LNCaP clone FGC (cell line): ENCODE results near the gene IFI30.
A peak's percentile ranks its signal among the peaks of the same experiment; 100 is the strongest.

Experiments
- DNase-seq: peaks from one replicate; pipeline ENCODE4 v3.0.0-alpha.2; 2011; ENCODE audit warnings: low read depth
- H3K4me3 ChIP-seq: 2 replicates; pipeline ENCODE4 v1.5.1; 2011; ENCODE audit warnings: mild to moderate bottlenecking, low read depth, low read length, control low read depth
- CTCF ChIP-seq: IDR thresholded peaks from 2 replicates; pipeline ENCODE4 v1.5.1; 2012; ENCODE audit warnings: mild to moderate bottlenecking; ENCODE audit not compliant: control insufficient read depth, insufficient read depth; ENCODE audit errors: extremely low read depth

The IFI30 gene

DNA sequence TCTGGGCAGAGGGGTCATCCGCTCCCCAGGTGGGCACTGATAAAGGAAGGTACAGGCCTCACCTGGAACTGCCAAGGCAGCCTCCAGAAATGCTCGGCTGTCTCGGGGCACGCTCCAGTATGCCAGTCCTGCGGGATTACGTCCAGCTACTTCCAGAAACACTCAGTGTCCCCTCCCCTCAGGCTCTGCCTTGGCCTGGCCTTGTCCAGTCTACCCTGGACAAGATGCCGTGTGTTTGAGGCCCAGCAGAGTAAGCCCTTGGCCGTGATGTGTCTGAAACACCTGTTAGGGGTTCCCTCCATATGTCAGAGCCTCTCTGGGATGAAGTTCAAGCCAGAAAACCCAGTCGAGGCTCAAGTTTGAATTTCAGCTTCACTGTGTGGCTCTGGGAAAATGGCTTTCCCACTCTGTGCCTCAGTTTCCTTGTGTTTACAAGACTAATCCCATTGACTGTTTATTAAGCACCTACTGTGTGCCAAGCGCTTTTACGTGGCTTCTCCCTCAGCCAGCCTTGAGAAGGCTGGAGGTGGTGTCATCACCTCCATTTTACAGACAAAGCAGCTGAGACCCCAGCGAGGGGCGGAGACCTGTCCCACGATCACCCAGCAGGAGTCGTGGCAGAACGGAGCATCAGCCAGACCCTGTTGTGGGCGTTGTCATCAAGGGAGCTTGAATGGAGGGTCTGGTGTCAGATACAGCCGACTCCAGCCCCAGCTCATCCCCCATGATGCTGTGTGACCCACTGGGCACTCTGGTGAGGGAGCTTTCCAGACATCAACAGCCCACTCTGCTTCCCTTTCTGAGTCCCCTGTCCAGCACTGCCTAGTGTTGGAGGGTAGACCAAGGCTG, 22.6 kb upstream of the IFI30 start:
- no peak for TF ChIP-seq CTCF
- H3K4me3 ChIP-seq, result no peak overlapping the region
- no peak for DNase-seq

- H3K4me3 ChIP-seq, result peak overlapping the region; percentile 78
- TF ChIP-seq CTCF, result peak; percentile 40; the same call in 1 of the 2 replicates
Observed at GRCh38 chr19:18152442-18152816, 21.2 kb upstream of the IFI30 start.

DNA sequence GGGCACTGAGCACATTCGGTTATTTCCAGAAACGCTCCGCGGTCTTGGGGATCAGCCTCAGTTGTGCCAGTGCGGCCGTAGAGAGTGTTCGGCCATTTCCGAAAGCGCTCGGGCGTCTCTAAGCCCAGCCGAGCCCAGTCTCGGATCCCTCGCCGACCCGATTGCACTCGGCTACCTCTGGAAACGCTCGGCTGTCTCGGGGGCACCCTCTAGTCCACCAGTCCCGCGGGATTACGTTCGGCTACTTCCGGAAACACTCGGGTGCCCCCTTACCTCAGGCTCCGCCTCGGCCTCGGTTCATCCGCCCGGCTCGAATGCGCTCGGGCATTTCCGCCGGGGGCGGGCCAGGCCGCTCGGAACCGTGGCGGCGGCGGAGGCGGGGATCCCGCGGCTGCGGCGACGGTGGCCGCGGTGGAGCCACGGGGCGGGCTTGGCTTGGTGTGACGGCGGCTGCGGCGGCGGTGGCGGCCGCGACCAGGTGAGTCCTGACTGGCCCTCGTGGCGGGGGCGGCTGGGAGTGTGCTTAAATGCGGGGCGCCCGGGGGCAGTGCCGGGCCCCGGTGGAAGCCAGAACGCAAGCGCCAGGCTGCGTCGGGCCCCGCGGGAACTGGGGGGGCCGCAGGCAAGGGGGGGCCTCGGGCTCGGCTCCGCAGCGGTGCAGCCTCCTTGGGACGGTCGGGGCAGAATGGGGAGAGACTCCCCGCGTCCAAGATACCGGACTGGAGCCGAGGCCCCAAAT, 20.6 kb upstream of the IFI30 start, which contains the start of gene PIK3R2:
PIK3R2 (plus strand) TSS at position 347 of the 739 bp plus-strand sequence. CDS start 2,717 bp downstream, outside the sequence.
- DNase-seq, result peak; percentile 94
- H3K4me3 ChIP-seq, result peak within 1 kb of the TSS; percentile 78
- TF ChIP-seq CTCF, result no peak

More at GRCh38 chr19:18152442-18152816, 21.2 kb upstream of the IFI30 start:
- peak; percentile 73 for DNase-seq

DNA sequence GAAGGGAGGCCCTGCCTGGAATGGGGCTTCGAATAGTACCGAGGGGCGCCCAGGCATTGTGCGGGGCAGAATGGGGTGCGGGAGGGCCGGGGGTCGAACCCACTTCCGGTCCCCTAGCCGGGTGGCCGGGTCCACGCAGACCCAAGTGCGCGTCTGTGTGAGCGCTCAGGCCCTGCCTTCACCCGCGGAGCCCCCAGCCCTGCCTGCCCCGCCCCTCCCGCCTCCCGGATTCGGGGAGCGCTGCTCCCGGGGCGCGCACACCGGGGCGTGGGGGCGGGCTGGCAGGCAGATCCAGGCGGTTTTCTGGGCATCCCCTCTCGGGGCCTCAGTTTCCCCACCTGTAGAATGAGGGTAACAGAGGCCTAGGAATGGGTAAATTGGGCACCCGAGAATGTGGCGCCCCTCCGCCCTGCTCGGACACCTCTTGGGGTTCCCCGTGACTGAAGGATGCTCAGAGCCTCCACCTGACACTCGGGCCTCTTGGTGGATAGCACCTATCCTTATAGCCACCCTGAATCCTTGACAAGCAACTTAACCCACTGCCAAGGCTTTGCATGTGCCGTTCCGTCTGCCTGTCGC, 20.0 kb upstream of the IFI30 start:
- H3K4me3 ChIP-seq, result peak overlapping the region; percentile 78
- TF ChIP-seq CTCF, result no peak
- DNase-seq, result no peak

- H3K4me3 ChIP-seq, result peak overlapping the region; percentile 15
- TF ChIP-seq CTCF, result no peak
- DNase-seq, result no peak
Observed at GRCh38 chr19:18155095-18156087, 18.2 kb upstream of the IFI30 start.

DNA sequence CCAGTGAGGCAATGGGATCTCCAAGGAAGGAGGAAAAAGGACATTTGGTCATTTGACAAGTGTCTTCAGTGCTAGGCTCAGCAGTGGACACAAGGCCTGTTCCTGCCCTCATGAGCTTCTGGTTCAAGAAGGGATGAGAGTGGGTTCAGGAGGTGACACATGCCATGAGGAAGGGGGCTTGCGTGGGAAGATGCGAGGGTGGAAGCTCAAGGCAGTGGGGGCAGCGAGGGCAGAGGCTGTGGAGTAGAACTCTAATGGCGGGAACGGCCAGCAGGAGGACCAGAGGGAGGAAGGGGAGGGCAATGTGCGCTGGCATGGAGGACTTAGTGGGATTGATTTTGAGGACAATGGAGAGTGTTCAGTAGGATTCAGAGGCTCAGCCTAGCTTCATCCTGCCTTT, 17.3 kb upstream of the IFI30 start:
- TF ChIP-seq CTCF, result no peak
- H3K4me3 ChIP-seq, result peak overlapping the region; percentile 23; the same call in 1 of the 2 replicates
- DNase-seq, result no peak
